ENCODE results near the gene TTC22. TPM values are rescaled to one million over a fixed set of nuclear protein-coding genes. Genes with fewer than 3 reads are reported as not detected.

The TTC22 gene
- total RNA-seq, 1 experiment from 2014 or later = 0.59 TPM

DNA sequence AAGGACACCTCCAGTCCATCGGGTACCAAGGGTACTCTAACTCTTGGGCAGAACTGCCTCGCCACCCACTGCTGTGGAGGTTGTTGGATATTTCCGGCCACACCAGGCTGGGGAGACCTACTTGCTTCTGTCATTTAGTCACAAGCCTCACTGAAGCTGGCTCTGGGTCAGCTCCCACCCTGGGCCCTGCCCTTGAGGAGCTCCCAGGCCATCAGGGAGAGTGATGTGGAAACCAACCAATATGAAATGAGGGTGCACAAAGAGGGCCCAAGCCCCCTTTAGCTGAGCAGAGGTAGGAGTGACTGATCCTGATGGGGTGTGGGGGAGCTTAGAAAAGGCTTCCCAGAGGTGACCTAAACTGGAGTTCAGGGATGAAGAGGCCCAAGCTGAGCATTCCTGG lies 56.4 kb downstream of the TTC22 start:
- no peaks in the 10 kb centered on the region for H3K27me3 ChIP-seq (ENCODE audit: insufficient read depth, low read length)
- peaks cover 2% of the 10 kb centered on the region; the same call in 1 of the 2 replicates for H3K27me3 Mint-ChIP-seq (ENCODE audit: low read depth)
- H4K5ac ChIP-seq (ENCODE audit: insufficient read length, low read depth, low read length) = no peak overlapping the region
- H2BK15ac ChIP-seq (ENCODE audit: low read depth, low read length) = no peak overlapping the region
- TF ChIP-seq, protein P1, sequence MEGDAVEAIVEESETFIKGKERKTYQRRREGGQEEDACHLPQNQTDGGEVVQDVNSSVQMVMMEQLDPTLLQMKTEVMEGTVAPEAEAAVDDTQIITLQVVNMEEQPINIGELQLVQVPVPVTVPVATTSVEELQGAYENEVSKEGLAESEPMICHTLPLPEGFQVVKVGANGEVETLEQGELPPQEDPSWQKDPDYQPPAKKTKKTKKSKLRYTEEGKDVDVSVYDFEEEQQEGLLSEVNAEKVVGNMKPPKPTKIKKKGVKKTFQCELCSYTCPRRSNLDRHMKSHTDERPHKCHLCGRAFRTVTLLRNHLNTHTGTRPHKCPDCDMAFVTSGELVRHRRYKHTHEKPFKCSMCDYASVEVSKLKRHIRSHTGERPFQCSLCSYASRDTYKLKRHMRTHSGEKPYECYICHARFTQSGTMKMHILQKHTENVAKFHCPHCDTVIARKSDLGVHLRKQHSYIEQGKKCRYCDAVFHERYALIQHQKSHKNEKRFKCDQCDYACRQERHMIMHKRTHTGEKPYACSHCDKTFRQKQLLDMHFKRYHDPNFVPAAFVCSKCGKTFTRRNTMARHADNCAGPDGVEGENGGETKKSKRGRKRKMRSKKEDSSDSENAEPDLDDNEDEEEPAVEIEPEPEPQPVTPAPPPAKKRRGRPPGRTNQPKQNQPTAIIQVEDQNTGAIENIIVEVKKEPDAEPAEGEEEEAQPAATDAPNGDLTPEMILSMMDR (conservative IDR thresholded peaks at IDR 0.05) = no peak
- DNase-seq = no peak
- 0 out of 4 replicates have a peak, but pooled peaks cover 0 to 3% of the 10 kb centered on the region in 2 experiments for H3K4me1 Mint-ChIP-seq
- no peak overlapping the region for H2BK12ac ChIP-seq (ENCODE audit: insufficient read length, low read depth, low read length)
- H3K4me3 Mint-ChIP-seq = no peak overlapping the region
- H3K4me2 ChIP-seq (ENCODE audit: insufficient read depth, insufficient read length, low read length) = no peak overlapping the region
- no peaks in the 10 kb centered on the region for H3K79me1 ChIP-seq (ENCODE audit: insufficient read depth, low read depth, low read length, poor library complexity, severe bottlenecking)
- H2BK5ac ChIP-seq (ENCODE audit: insufficient read length, low read length) = no peak overlapping the region
- H2BK120ac ChIP-seq (ENCODE audit: low read depth, low read length, poor library complexity, severe bottlenecking) = no peak overlapping the region
- H3K56ac ChIP-seq (ENCODE audit: insufficient read length, low read depth, low read length) = no peak overlapping the region
- peaks cover 12 to 33% (median 22%) of the 10 kb centered on the region in 3 experiments; a peak in 6 of 7 replicates for H3K36me3 Mint-ChIP-seq (ENCODE audit: insufficient read depth in 1 of 3, low read depth in 3 of 3)
- H3K27ac ChIP-seq (ENCODE audit: insufficient read length, low read depth, low read length) = no peak overlapping the region
- no peak overlapping the region for H4K91ac ChIP-seq (ENCODE audit: insufficient read length, low read depth, low read length)
- no peak overlapping the region for H3K18ac ChIP-seq (ENCODE audit: insufficient read length, low read depth, low read length)
- H3T11ph ChIP-seq (ENCODE audit: low read length) = no peak overlapping the region
- no peaks in the 10 kb centered on the region for H3K79me2 ChIP-seq (ENCODE audit: insufficient read depth, low read length)
- peak overlapping the region in 1 of 3 experiments; percentile 40; a peak in 2 of 7 replicates for H3K27ac Mint-ChIP-seq
- no peak overlapping the region for H3K9ac ChIP-seq (ENCODE audit: extremely low read depth, insufficient read length, low read length)
- no peak overlapping the region for H3K4ac ChIP-seq (ENCODE audit: low read depth, low read length)
- H2AK5ac ChIP-seq (ENCODE audit: insufficient read length, low read length) = no peak overlapping the region
- no peaks in the 10 kb centered on the region for H3K23me2 ChIP-seq (ENCODE audit: insufficient read length, low read depth, low read length, poor library complexity, severe bottlenecking)
- H4K8ac ChIP-seq (replicated peaks; ENCODE audit: insufficient read length, low read depth, low read length) = no peak overlapping the region
- no peaks in the 10 kb centered on the region for H3K9me3 ChIP-seq (ENCODE audit: control insufficient read depth, low read depth, low read length)
- H3K9me3 Mint-ChIP-seq = peaks cover 0 to 3% of the 10 kb centered on the region in 2 experiments; a peak in 2 of 5 replicates
- no peaks in the 10 kb centered on the region for H4K20me1 ChIP-seq (ENCODE audit: control insufficient read depth, insufficient read depth, insufficient read length)
- no peak overlapping the region for H2BK20ac ChIP-seq (ENCODE audit: low read depth, low read length, poor library complexity, severe bottlenecking)
- no CpG with 5 or more reads among the region's 3 CpGs for WGBS (ENCODE audit: extremely low coverage, insufficient read length, low lambda C conversion rate)
- H3K23ac ChIP-seq (ENCODE audit: insufficient read length, low read depth, low read length) = no peak overlapping the region
- no peak overlapping the region for H3K14ac ChIP-seq (ENCODE audit: insufficient read depth, low read length)
- H2AFZ ChIP-seq (ENCODE audit: low read length) = no peak overlapping the region
- H3K4me1 ChIP-seq (ENCODE audit: insufficient read depth, low read length) = no peaks in the 10 kb centered on the region
